Measurements from ENCODE around the gene DPPA5. TPM values are rescaled to one million over a fixed set of nuclear protein-coding genes. Genes with fewer than 3 reads are reported as not detected.

The DPPA5 gene
- total RNA-seq, 1 donor, result not detected

DNA sequence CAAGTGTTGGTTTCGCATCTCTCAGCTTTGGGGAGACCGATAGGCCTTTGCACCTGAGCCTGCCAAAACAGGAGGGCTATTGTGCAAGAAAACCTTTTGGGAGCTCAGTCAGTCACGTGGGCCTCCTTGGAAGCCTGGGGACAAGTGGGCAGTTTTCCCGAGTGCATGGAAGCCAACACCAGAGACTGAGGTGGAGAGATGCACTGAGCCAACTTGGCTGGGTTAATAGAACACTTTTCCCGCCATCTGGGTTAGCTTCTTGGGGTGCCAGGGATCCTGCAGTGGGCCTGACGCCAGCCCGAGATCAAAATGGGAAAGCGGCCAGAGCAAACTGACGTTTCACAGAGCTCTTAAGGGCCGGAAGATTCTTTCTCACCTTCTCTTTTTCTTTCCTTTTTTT, 18.4 kb upstream of the DPPA5 start:
- no peak for DNase-seq (ENCODE audit: low read depth)
- TF ChIP-seq CTCF (IDR thresholded peaks at IDR 0.05; ENCODE audit: insufficient read depth, low read length), result no peak
- H3K4me3 ChIP-seq (ENCODE audit: low read depth, low read length), result no peak overlapping the region

GRCh38 chr6:73371984-73372383, 17.9 kb upstream of the DPPA5 start:
- no peak for TF ChIP-seq CTCF (IDR thresholded peaks at IDR 0.05; ENCODE audit: insufficient read depth, low read length)
- no peak for DNase-seq (ENCODE audit: low read depth)
- H3K4me3 ChIP-seq (ENCODE audit: low read depth, low read length), result no peak overlapping the region

DNA sequence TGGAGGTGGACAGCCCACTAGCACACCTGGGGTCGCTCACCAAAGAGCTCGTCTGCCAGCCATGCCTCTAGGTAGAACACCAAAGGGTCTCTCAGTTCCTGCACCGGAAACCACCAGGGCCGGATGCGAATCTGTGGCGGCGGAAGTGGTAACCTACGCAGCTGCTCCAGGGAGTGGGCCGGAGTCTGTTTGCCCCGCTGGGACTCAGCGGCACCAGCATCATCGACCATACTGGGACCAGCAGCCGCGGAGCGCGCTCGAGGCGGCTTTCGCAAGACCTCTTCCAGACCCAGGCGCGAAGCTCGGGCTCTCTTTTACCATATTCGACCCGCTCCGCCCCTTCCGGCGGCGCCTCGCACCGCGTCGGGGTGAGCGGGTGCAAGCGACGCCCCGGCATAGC, 15.5 kb upstream of the DPPA5 start, which contains the start of gene OOEP:
OOEP (minus strand) TSS at position 335 of the 400 bp plus-strand sequence; CDS start at position 230, 105 bp downstream.
- TF ChIP-seq CTCF (IDR thresholded peaks at IDR 0.05; ENCODE audit: insufficient read depth, low read length), result no peak
- H3K4me3 ChIP-seq (ENCODE audit: low read depth, low read length), result no peak within 1 kb of the TSS
- DNase-seq (ENCODE audit: low read depth), result no peak

DNA sequence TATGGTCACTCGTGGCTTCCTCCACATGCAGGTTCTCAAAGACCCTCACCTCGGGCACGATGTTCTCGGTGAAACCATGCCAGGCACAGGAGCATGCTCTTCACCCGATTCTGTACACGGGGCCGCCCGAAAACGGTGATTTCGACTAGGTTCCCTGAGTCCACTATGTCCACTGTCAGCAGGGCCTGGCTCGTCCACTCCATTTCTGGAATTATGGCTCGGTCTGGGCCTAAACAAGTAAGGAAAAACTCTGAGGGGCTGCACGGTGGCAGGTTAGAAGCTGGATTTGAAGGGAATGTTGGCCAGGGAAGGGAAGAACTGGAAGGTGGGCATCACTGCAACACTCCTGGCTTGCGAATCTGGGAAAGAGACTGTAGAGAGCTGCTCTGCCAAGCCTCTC, 15.1 kb upstream of the DPPA5 start:
- H3K4me3 ChIP-seq (ENCODE audit: low read depth, low read length), result no peak overlapping the region
- DNase-seq (ENCODE audit: low read depth), result no peak
- TF ChIP-seq CTCF (IDR thresholded peaks at IDR 0.05; ENCODE audit: insufficient read depth, low read length), result no peak

DNA sequence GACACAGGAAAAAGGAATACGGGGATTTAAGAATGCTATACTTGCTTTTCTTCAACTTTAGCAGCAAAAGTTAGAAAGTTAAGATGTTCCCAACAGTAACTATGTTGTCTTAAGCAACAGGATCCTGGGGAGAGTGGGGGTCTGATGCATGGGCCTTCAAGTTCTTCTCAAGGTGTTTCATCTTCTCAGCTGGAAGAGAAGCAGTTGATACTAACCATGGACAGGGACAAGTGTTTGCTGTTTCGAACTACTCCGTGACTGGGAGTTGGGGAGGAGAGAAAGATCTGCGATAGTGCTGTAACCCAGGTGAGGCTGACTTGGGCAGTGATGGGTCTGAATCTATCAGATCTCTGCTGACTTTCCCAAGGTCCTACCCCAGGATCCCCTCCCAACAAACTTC, 14.6 kb upstream of the DPPA5 start:
- H3K4me3 ChIP-seq (ENCODE audit: low read depth, low read length), result no peak overlapping the region
- no peak for TF ChIP-seq CTCF (IDR thresholded peaks at IDR 0.05; ENCODE audit: insufficient read depth, low read length)
- no peak for DNase-seq (ENCODE audit: low read depth)

DNA sequence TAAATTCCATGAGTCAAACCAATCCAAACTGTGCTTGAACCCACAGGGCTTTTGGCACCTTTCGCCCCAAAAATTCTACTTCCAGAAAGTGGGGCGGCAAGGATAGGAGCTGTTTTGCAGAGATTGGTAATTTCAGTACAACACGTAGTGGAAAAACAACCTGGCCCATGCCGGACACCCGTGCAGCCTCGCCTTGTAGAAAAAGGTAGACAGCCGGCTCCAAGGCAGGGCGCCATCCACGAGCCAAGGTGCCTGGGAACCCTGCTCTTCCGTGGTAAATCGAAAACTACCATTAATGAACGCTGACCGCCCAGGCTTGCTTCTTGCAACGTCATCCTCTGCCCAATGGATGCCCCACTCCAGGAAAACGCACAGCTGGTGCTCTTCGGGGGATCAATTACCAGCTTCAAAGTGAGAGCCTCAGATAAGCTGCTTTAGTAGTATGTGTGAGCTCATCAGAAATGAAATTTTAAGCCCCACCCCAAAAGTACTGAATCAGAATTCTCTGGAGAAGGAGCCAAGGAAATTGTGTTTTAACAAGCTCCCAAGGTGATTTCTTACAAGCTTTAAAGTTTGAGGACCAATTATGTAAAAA, 13.8 kb upstream of the DPPA5 start:
- H3K4me3 ChIP-seq (ENCODE audit: low read depth, low read length), result no peak overlapping the region
- peak; percentile 12 for DNase-seq (ENCODE audit: low read depth)
- TF ChIP-seq CTCF (IDR thresholded peaks at IDR 0.05; ENCODE audit: insufficient read depth, low read length), result no peak

GRCh38 chr6:73364549-73364948, 10.5 kb upstream of the DPPA5 start:
- no peak overlapping the region for H3K4me3 ChIP-seq (ENCODE audit: low read depth, low read length)
- no peak for TF ChIP-seq CTCF (IDR thresholded peaks at IDR 0.05; ENCODE audit: insufficient read depth, low read length)
- DNase-seq (ENCODE audit: low read depth), result no peak

All from fibroblast of the aortic adventitia (primary cell).